NCI-H2196 (cell line): ENCODE data around the gene ABI2.
"Not testable (repeated sequence)": the region's sequence is repeated elsewhere in the genome, so short reads cannot be mapped to it uniquely, and the experiment has no call there.

Experiments
- DNase-seq: peaks from one replicate; lab custom pipeline; 2025; ENCODE audit not compliant: unreplicated experiment; lab: John Stamatoyannopoulos, UW

ABI2 gene

DNA sequence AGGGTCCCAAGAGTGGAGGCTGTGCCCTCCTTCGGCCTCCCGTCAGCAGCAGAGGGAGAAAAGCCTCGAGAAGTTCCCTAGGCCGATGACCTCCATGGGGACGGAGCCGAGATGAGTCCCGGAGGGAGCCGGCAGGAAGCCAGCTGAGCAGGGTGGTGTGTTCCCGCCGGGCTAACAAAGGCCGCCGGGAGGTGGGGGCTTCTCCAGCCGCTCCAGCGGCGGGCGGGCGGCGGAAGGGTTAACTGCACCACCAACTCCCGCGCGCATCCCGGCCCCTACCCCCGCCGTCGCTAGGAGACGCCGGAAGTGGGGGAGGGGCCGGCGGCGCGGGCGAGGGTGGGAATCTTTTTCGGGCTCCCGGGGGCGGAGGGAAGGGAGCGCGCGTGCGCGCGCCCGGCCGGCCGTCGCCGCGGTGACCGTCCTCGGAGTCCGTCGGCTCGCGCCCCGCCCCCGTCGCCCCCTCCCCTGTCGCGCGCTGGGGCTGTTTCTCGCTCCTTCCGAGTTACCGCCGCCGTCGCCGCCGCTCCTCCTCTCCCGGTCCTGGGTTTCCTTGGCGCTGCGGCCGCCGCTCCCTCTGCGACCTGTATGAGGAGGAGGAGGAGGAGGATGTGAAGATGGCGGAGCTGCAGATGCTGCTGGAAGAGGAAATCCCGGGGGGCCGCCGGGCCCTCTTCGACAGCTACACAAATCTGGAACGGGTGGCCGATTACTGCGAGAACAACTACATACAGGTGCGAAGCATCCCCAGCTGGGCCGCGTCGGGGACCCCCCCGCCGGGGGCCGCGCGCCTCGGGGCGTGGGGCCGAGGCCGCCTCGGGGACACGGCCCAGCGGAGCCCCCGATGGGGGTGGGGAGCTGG lies at the start of gene ABI2:
Gene ABI2, plus strand, starts transcription at position 494 of the 859 bp plus-strand sequence. Its CDS starts 121 bp downstream, at position 615.
- peak; percentile 89 for DNase-seq

DNA sequence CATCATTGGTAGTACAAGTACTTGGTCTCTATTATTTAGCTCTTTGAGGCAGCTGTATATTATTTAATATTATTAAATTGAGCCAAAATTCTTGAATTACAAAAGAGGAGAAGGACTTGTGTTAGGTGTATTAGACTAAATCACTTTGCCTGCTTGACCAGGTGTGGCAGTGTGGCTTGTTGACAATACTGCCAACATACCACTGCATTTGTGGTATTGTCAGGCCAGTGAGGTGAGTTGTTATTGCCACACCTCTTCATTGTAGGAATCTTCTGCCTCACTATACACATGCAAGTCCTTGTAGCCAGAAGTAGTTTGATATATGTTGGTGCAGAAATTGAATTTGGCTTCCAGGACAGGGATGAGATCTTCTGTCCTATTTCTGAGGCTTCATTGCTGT lies 48.9 kb upstream of the ABI2 start:
- DNase-seq, result no peak

DNA sequence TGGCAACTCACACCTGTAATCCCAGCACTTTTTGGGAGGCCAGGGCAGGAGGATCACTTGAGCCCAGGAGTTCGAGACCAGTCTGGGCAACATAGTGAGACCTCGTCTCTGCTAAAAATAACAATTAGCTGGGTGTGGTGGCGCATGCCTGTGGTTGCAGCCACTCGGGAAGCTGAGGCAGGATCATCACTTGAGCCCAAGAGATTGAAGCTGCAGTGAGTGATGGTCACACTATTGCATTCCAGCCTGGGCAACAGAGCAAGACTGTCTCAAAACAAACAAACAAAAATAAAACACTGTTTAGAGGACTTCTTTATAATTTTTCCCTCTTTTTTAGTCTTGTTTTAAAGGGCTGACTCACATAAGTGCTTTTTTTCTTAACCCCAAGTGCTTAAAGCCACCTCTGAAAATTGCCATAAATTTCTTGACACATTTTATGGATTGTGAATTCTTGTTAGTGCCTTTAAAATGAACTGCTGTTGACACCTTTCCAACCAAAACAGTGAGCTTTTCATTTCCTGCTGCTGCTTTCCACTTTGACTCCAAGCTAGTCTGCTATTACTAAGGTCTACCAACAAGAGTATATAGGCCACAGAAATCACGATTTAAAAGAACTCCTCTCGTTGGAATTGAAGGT lies 47.6 kb upstream of the ABI2 start:
- no peak for DNase-seq

DNA sequence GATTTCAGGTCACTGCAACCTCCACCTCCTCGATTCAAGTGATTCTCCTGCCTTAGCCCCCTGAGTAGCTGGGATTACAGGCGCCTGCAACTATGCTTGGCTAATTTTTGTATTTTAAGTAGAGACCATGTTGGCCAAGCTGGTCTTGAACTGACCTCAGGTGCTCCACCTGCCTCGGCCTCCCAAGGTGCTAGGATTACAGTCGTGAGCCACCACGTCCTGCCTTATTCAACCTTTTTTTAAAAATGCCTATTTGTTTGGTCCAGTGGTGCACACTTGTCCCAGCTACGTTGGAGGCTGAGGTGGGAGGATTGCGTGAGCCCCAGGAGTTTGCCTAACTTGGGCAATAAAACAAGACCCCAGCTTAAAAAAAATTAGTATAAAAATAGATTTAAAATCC lies 46.1 kb upstream of the ABI2 start:
- no peak for DNase-seq

DNA sequence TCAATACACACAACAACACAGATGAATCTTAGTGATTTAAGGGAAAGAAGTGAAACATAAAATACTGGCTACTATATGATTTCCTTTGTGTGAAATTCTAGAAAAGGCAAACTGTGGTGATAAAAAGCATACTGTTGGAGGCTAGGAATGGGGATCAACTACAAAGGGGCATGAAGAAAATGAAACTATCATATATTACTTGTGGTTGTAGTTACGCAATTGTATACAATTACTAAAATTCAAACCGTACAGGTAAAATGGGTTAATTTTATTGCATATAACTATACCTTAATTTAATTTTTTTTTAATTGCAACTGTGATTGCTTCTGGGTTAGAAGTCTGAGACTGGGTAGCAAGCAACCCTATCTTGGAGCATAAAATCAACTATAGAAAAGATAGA lies 41.7 kb upstream of the ABI2 start:
- DNase-seq, result no peak

DNA sequence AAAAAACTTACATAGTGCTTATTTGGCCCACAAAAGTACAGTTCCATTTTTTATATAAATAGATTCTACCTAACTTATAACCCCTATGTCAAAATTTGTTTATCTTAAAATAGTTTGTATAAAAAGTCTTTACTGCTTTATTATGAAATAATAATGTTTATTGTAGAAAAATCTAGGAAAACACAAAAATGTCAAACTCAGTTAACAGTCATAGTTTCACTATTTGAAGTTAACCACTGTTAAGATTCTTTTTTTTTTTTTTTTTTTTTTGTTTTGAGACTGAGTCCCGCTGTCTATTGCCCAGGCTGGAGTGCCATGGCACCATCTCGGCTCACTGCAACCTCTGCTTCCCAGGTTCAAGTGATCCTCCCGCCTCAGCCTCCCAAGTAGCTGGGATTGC lies 26.5 kb upstream of the ABI2 start:
- no peak for DNase-seq

DNA sequence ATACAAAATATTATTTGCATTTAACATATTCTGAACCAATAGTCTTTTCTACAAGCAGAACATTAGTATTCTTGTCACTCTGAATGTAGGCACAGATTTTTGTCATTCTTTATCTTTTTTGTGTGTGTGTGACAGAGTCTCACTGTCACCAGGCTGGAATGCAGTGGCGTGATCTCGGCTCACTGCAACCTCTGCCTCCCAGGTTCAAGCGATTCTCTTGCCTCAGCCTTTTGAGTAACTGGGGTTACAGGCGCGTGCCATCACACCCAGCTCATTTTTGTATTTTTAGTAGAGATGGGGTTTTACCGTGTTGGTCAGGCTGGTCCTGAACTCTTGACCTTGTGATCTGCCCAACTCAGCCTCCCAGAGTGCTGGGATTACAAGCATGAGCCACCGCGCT lies 25.6 kb upstream of the ABI2 start:
- not testable (repeated sequence) for DNase-seq

DNA sequence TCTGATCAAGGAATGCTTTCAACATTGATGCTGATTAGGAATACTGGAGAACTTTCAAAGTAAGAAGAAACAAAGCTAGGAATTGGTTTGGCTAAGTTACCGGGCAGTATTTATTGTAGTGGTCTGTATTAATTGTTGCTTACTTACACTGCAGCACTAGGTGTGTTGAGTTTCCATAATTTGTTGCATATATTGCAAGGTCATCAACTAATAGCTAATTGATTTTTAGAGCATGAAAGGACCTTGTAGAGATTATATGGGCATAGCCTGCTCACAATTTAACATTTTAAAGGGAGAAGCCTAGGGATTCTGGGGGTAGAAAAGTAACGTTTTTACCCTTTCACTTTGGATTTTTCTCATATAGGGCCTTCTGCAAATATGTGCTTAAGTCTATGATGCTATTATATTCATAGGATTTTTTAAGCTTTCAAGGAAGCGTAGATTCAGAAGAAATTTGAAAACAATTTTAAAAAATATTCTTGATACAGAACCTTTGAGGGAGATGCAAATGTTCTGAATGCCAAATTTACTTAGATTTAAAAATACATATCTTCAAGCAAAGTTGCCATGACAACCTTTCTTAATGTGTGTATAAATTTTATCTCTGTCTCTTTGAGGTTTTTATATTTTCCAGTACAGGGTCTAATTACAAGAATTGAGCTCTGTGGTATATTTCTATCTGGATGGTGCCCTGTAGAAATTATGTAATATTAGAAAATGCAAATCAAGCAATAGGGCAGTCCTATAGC lies 17.3 kb upstream of the ABI2 start:
- DNase-seq, result no peak

DNA sequence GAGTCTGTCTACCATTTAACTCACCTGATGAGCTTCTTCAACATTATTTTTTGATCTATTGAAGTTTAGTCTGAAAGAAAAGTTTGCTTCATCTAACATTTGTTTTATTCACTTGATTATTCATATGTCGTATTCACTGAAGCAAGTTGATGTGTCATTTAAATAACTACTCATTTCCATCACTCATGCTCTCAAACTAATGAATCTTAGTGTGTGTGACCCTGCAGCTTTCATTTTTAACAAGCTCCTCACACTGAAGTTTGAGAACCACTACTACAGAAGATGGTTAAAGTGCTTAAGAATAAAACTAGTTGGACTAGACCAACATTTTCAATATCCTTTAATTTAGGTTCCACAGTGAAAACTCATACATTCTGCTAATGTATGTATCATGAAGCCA lies 1.8 kb upstream of the ABI2 start:
- no peak for DNase-seq

DNA sequence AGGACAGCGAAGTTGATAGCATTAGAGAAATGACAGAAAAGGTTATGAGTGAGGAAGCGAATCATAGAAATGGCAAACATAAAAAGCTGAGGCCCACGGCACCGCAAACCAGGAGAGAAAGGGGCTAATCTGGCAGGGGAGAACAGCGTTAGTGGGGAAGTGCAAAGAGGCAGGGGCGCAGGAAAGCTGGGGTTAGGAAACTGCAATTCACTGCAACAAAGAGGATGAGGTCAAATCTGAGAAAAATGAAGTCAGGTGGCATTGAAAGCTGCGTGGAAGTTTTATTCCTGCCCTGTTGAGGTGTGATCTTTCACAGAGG lies 653 bp upstream of the ABI2 start:
- no peak for DNase-seq

DNA sequence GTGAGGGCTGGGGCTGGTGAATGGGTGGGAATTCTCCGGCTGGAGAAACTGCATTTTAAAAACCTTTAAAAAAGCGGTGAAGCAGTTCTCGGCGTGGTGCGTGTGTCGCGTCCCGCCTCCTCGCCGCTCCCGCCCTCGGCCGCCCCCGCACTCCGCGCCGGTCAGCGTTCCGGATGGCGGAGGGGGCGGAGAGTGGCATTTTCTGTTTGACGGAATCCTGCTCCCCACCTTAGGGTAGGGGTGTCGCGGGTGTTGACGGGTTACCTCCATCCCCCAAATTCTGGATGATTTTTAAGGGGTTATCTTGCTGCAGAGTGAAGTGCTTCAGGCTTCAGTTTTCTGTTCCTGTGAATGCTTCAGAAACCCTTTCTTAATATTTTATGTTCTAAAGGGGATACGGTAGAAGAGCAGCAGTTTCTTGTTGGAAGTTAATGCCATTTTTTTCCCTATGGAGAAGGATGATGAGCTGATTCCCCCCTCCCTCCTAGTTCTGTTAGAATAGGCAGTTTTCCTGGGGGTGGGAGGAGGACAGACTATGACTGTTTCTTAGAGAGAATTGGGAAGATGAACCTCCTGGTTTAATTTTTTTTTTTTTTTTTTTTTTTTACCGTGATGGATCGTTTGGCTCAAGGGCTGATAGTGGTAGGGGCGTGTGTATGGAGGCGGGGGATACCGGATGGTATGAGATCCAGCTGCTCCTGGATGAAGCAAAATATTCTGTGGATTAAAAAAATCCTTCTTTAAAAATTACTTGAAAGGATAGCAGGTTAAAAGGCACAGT lies 756 bp downstream of the ABI2 start:
- DNase-seq, result peak; percentile 33

DNA sequence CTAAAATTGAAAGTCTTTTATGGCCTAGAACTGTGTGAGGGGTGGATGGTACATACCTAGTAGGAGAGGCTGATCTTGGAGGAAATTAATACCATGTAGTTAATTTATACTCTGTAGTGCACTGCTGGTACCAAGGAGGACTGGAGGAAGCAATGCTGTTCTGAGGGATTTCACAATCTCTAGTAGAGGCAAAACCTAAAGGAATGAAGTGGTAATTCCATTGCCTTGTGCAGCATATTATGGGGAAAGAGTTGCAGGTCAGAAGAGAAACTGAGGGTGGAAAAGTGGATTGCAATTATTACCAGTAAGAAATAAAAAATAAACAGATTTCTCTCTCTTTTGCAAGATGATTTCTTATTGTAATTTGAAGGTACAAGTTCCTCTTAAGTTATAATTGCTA lies 2.2 kb downstream of the ABI2 start:
- DNase-seq, result no peak

DNA sequence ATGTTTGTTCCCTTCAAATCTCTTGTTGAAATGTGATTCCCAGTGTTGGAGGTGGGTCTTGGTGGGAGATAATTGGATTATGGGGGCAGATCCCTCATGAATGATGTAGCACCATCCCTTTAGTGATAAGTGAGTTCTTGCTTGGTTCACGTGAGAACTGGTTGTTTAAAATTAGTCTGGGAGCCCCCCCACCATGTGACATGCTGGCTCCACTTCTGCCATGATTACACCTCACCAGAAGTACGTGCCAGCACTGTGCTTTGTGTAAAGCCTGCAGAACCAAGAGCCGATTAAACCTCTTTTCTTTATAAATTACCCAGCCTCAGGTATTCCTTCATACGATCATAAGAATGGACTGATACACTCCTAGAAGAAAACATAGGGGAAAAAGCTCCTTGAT lies 10.1 kb downstream of the ABI2 start:
- no peak for DNase-seq

DNA sequence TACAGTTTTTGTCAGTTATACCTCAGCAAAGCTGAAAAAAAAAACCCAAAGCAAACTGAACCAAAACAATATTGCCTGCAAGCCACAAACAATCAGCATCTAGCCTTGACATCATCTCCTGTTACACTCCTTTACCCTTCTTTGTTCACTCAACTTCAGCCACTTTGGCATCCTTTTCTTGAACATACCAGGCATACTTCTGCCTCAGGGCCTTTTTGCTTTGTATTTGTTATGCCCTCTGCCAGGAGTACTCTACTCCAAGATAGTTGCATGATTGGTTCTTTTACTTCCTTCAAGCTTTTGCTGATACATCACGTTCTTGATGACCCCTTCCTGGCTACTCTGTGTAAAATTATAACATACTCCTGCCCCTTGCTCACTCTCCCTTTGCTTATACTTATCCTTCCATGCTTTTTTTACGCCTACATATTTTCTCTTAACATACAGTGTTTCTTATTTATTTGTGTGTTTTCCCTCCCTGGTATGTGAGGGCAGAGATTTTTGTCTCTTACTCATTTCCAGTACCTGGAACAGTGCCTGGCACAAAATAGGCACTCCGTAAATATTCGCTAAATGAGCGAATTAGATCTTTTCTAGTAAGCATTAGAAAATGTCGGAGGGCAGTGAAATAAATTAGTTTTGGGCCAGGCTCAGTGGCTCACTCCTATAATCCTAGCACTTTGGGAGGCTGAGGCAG lies 12.7 kb downstream of the ABI2 start:
- DNase-seq, result no peak

DNA sequence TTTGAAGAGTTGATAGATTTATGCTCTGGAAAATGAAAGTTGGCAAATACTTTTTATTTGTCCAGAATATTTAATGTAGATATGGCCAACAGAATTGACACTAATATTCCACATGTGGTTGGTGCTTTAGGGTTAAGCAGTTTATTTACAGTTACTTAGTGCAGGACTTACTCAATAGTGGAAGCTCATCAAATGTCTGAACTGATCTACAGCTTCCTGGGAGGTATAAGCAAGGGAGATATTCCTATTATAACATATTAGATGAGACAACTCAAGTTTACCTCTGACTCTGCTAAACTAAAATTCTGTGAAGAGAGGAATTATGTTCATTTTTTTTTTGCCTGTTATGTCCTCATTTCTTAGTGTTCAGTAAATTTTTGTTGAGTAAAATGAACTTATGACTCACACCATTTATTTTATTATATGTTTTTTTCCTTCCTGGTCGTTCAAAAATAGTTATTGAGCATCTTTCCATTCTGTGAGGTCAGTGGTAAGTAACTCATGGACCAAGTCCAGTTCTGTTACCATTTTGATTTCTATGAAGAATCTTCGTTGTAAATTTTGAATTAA lies 13.6 kb downstream of the ABI2 start:
- DNase-seq, result no peak

DNA sequence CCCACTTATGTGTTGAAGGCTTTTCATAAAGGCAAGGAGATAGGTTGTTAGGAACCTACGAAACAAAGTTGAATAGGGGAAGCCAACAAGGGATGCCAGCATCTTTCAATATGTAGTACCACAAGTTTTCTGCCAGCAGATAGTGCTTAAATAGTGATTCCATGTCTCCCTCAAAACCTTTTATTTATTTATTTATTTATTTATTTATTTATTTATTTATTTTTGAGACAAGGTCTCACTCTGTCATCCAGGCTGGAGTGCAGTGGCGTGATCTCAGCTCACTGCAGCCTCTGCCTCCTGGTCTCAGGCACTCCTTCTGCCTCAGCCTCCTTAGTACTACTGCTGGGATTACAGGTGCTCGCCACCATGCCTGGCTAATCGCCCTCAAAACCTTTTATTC lies 14.2 kb downstream of the ABI2 start:
- not testable (repeated sequence) for DNase-seq

DNA sequence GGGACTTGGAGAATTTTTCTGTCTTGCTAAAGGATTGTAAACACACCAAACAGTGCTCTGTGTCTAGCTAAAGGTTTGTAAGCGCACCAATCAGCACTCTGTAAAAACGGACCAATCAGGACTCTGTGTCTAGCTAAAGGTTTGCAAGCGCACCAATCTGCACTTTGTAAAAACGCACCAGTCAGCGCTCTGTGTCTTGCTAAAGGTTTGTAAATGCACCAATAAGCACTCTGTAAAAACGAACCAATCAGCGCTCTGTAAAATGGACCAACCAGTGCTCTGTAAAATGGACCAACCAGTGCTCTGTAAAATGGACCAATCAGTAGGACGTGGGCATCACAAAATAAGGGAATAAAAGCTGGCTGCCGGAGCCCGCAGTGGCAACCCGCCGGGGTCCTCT lies 16.5 kb downstream of the ABI2 start:
- DNase-seq, result no peak

DNA sequence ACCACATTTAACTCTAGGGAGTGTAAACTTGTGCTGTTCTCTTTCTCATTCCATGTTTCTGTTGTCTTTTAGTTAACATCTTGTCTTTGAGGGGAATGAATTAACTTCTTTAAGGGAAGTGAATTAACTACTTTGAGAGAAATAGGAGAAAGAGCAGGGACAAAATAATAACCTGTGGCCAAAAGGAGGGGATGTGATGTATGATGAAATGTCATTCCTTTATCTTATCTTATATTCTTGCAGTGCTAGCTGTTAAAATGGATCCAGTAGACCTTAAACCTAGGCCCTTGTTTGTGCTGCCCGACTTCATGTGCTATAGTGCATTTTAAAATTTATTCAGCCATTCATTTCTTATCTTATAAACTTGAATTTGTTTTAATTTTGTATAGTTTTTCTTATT lies 18.4 kb downstream of the ABI2 start:
- DNase-seq, result no peak

DNA sequence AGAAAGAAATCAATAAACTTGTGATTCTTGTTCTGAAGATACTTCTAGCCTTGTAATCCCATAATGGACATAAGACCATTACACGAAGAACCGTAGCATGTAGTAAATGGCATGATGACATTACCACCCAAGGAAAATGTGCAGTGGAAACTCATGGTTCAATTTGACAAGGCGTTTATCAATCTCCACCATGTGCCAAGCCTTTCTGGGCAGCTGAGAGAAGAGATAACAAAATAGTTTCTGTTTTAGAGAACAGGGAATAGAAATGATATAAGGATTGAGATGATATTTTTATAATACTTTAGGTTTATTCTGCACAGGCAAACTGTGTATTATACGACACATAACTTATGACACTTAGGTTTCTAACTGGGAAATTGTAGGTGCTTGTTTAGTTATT lies 19.2 kb downstream of the ABI2 start:
- DNase-seq, result no peak

DNA sequence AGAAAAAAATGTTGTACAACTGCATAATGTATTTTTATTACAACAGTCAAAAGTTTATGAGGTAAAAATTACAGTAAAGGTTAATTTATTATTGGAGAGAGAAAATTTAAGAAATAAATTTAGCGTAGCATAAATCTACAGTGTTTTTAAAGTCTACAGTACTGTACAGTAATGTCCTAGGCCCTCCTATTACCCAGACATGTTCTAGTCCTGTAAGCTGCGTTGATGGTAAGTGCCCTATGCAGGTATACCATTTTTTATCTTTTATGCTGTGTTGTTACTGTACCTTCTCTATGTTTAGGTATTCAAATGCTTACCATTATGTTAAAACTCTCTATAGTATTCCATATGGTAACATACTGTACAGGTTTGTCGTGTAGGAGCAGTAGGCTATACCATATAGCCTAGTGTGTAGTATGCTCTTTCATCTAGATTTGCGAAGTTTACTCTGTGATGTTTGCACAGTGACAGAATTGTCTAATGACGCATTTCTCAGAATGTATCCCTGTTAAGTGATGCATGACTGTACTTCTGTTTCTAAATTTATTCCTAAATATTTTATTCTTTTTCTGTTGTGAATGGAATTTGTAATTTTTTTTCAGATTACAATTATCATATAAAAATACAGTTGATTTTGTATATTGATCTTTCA lies 24.5 kb downstream of the ABI2 start:
- DNase-seq, result no peak
